Measurements from ENCODE around the gene ZCCHC17. TPM values are rescaled to one million over a fixed set of nuclear protein-coding genes. Genes with fewer than 3 reads are reported as not detected.
"Not testable (repeated sequence)": the region's sequence is repeated elsewhere in the genome, so short reads cannot be mapped to it uniquely, and the experiment has no call there.

ZCCHC17 gene
- total RNA-seq, 1 donor from 2014 or later, result 9.7 TPM

DNA sequence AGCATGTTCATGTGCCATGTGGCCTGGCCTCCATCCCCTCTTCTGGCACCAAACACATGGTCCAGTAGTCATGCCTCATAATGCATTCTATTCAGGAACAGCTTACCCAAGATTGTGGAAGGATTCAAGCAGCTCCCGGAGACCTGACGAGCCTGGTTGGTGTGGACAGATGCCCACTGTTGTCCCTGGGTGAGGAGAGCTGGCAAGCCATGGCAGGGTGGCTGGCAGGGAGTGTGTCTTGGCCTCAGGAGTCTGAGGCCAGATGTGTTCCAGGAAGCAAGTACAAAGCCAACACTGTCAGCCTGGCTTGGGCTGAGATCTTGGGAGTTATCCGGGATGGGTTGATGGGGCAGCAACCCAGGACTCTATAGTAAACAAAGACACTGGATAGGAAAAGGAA, 83.3 kb downstream of the ZCCHC17 start:
- intact Hi-C loops (cut with DNase I), result no loop called here
- no peaks in the 10 kb centered on the region for H3K9me3 ChIP-seq
- TF ChIP-seq CTCF (IDR thresholded peaks at IDR 0.05), result no peak
- H3K27ac ChIP-seq, result no peak overlapping the region
- DNase-seq (ENCODE audit: low spot score in 2 of 2), result no peak
- H3K4me1 ChIP-seq, result peaks cover 0 to 8% of the 10 kb centered on the region in 2 donors
- H3K36me3 ChIP-seq, result no peaks in the 10 kb centered on the region
- H3K27me3 ChIP-seq, result no peaks in the 10 kb centered on the region
- no peak overlapping the region for H3K4me3 ChIP-seq

DNA sequence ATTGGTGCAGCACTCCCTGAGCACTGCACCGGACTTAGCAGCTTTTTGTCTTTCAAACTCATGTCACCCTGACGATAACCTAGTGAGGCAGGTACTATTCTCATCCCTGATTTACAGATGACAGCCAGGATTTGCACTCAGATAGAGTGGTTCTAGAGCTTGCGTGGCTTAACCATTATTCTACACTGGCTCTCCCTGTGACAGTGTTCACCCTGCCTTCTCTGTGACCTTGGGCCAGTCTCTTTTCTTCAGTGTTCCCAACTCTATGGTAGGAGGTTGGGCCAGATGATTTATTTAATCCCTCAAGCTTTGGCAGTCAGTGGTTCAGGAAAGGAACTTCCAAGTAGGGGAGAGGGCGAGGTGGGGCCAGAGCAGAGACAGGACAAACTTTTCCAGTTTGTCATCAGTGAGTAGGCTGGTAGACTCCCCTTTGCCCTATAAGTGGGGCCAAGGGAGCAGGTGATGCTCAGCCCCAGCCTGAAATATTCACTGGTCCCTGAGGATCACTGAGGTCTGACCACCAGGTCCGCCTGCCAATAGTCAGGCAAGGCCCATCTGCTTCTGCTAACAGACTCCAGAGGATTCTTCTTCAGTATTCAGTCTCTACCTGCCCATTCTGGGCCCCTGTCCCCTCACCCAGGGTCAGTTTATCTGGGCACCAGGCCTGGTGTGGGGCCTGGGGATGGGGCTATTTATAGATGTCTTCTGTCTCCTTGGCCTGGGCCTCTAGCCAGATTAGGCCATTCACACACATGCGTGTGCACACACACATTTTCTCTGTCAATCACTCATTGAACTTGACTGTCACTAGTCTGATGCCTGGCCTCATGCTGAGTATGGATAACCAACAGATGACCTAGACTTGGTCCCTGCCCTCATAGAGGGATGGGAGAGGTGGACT, 84.8 kb downstream of the ZCCHC17 start:
- H3K4me1 ChIP-seq, result peaks cover 0 to 8% of the 10 kb centered on the region in 2 donors
- no peak overlapping the region for H3K4me3 ChIP-seq
- DNase-seq (ENCODE audit: low spot score in 2 of 2), result no peak
- H3K36me3 ChIP-seq, result no peaks in the 10 kb centered on the region
- no peak overlapping the region for H3K27ac ChIP-seq
- no peaks in the 10 kb centered on the region for H3K27me3 ChIP-seq
- TF ChIP-seq CTCF (IDR thresholded peaks at IDR 0.05), result no peak
- intact Hi-C loops (cut with DNase I), result no loop called here
- no peaks in the 10 kb centered on the region for H3K9me3 ChIP-seq

GRCh38 chr1:31382379-31382989, 85.7 kb downstream of the ZCCHC17 start:
- intact Hi-C loops (cut with DNase I), result no loop called here
- H3K4me3 ChIP-seq, result no peak overlapping the region

GRCh38 chr1:31383967-31384366, 87.1 kb downstream of the ZCCHC17 start:
- DNase-seq (ENCODE audit: low spot score in 2 of 2), result no peak
- no peak for TF ChIP-seq CTCF (IDR thresholded peaks at IDR 0.05)
- Histone ChIP-seq H3K36me3 (no peaks in the 10 kb centered on the region), H3K4me3 (no peak overlapping the region), H3K9me3 (no peaks in the 10 kb centered on the region), H3K4me1 (peaks cover 0 to 8% of the 10 kb centered on the region in 2 donors), H3K27ac (no peak overlapping the region), H3K27me3 (no peaks in the 10 kb centered on the region)
- intact Hi-C loops (cut with DNase I), result no loop called here

More at GRCh38 chr1:31382379-31382989, 85.7 kb downstream of the ZCCHC17 start:
- TF ChIP-seq CTCF (IDR thresholded peaks at IDR 0.05), result no peak
- no peak overlapping the region for H3K27ac ChIP-seq
- H3K27me3 ChIP-seq, result no peaks in the 10 kb centered on the region
- no peaks in the 10 kb centered on the region for H3K36me3 ChIP-seq
- H3K4me1 ChIP-seq, result peaks cover 0 to 8% of the 10 kb centered on the region in 2 donors
- DNase-seq (ENCODE audit: low spot score in 2 of 2), result no peak
- H3K9me3 ChIP-seq, result no peaks in the 10 kb centered on the region

DNA sequence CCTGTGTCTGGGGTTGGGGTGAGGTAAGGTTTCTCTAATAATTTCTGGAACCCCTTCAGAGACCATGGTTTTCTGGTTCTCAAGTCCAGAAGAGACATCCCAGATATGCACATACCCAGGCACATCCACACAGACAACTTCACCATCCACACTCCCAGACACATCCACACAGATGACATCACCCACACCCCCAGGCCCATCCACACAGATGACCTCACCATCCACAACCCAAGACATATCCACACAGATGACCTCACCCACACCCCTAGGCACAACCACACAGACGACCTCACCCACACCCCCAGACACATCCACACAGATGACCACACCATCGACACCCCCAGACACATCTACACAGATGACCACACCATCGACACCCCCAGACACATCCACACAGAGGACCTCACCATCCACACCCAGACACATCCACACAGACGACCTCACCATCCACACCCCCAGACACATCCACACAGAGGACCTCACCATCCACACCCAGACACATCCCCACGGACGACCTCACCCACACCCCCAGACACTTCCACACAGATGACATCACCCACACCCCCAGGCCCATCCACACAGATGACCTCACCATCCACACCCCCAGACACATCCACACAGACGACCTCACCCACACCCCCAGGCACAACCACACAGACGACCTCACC, 89.9 kb downstream of the ZCCHC17 start:
- H3K36me3 ChIP-seq; DNase-seq (ENCODE audit: low spot score in 2 of 2); H3K9me3 ChIP-seq; H3K27ac ChIP-seq; H3K27me3 ChIP-seq; H3K4me1 ChIP-seq; intact Hi-C loops (cut with DNase I); H3K4me3 ChIP-seq: not testable (repeated sequence)

GRCh38 chr1:31387612-31388011, 90.8 kb downstream of the ZCCHC17 start:
- no peak for DNase-seq (ENCODE audit: low spot score in 2 of 2)

More at GRCh38 chr1:31387612-31388011, 90.8 kb downstream of the ZCCHC17 start:
- H3K4me3 ChIP-seq, result no peak overlapping the region
- intact Hi-C loops (cut with DNase I), result no loop called here
- no peaks in the 10 kb centered on the region for H3K9me3 ChIP-seq
- H3K27ac ChIP-seq, result no peak overlapping the region
- H3K36me3 ChIP-seq, result no peaks in the 10 kb centered on the region
- no peaks in the 10 kb centered on the region for H3K4me1 ChIP-seq
- no peak for TF ChIP-seq CTCF (IDR thresholded peaks at IDR 0.05)
- no peaks in the 10 kb centered on the region for H3K27me3 ChIP-seq

Measured in ascending aorta (tissue), 2 donors.